Activated B cell treated with CpG ODN at 0.5 μM for 24 hours (primary cell): Measurements from ENCODE around the gene SNED1. TPM values are rescaled to one million over a fixed set of nuclear protein-coding genes. Genes with fewer than 3 reads are reported as not detected.
A peak's percentile ranks its signal among the peaks of the same experiment; 100 is the strongest.

ENCODE experiments used
- ATAC-seq: fragments of 200-7000 bp; cut with Tn5 transposase; one replicate; pipeline ENCODE4 v1.10.0; 2021; ENCODE audit warnings: low read depth, mild to moderate bottlenecking, moderate library complexity
- CTCF ChIA-PET: fragments of 350-600 bp; sonication (Branson Sonifier 250); formaldehyde crosslinking; loops from one replicate; lab custom pipeline; 2021; ENCODE audit warnings: antibody characterized with exemption; lab: Charles Lee
- POLR2A ChIA-PET: fragments of 350-600 bp; sonication (Branson Sonifier 250); formaldehyde crosslinking; loops from one replicate; lab custom pipeline; 2021; ENCODE audit warnings: antibody characterized with exemption; lab: Charles Lee
- DNase-seq: peaks from one replicate; pipeline ENCODE4 v3.0.0; 2022
- H3K27ac Mint-ChIP-seq: one replicate; pipeline ENCODE4 v1.8.0; 2020; ENCODE audit warnings: mixed read lengths
- H3K27me3 Mint-ChIP-seq: one replicate; pipeline ENCODE4 v1.8.0; 2021; ENCODE audit warnings: mixed read lengths
- H3K36me3 Mint-ChIP-seq: one replicate; pipeline ENCODE4 v1.8.0; 2021; ENCODE audit warnings: low read depth, mixed read lengths
- H3K4me1 Mint-ChIP-seq: one replicate; pipeline ENCODE4 v1.8.0; 2021; ENCODE audit warnings: mixed read lengths
- H3K4me3 Mint-ChIP-seq: one replicate; pipeline ENCODE4 v1.8.0; 2020; ENCODE audit warnings: mild to moderate bottlenecking, mixed read lengths
- H3K9me3 Mint-ChIP-seq: one replicate; pipeline ENCODE4 v1.8.0; 2020; ENCODE audit warnings: mixed read lengths
- CTCF ChIP-seq: fragments of 200-600 bp; IDR thresholded peaks from one replicate; pipeline ENCODE4 v1.8.0; 2022; ENCODE audit warnings: antibody characterized with exemption, mild to moderate bottlenecking
- intact Hi-C: fragments of 100-400 bp; cut with micrococcal nuclease; formaldehyde crosslinking; loops from one replicate; pipeline ENCODE4 v1.15.1; 2024
- total RNA-seq: library from RNA; stranded (reverse); gene quantifications from 2 replicates; pipeline ENCODE4 v1.2.3, GENCODE V29; 2022

Gene SNED1
- total RNA-seq, 1 donor from 2014 or later = 59.8 TPM

- Mint-ChIP-seq H3K4me3 (peak overlapping the region; percentile 84), H3K27me3 (no peaks in the 10 kb centered on the region), H3K9me3 (no peaks in the 10 kb centered on the region), H3K36me3 (peaks cover 7% of the 10 kb centered on the region), H3K4me1 (peaks cover 52% of the 10 kb centered on the region), H3K27ac (peak overlapping the region; percentile 76)
- CTCF ChIA-PET = no interaction called here
- intact Hi-C loops = loop anchor here (5.0 kb wide), 2 partner anchors 321 to 846 kb away; partner anchors contain the start of gene FARP2
- ATAC-seq = peak; percentile 74
- peak; percentile 63 for DNase-seq
- POLR2A ChIA-PET = interaction anchor here (0.6 to 1.7 kb wide), 4 partner anchors 49 to 111 kb away, joined by 3 to 7 read pairs (median 6); partner anchors contain the start of gene MTERF4
- no peak for TF ChIP-seq CTCF
Observed at GRCh38 chr2:241036397-241036963, 38.1 kb downstream of the SNED1 start.

- ATAC-seq (peak; percentile 31), DNase-seq (peak; percentile 46)
- Mint-ChIP-seq H3K36me3 (peaks cover 7% of the 10 kb centered on the region), H3K4me3 (peak overlapping the region; percentile 84), H3K4me1 (peaks cover 52% of the 10 kb centered on the region), H3K27ac (peak overlapping the region; percentile 83), H3K9me3 (no peaks in the 10 kb centered on the region), H3K27me3 (no peaks in the 10 kb centered on the region)
- CTCF ChIA-PET = no interaction called here
- intact Hi-C loops = loop anchor here (5.0 kb wide), 2 partner anchors 320 to 845 kb away; partner anchors contain the start of gene FARP2
- TF ChIP-seq CTCF = no peak
- POLR2A ChIA-PET = interaction anchor here (0.6 to 1.7 kb wide), 2 partner anchors 49 to 73 kb away, joined by 6 to 7 read pairs; no protein-coding TSS in a partner anchor
Observed at GRCh38 chr2:241036964-241037421, 38.6 kb downstream of the SNED1 start.

- H3K4me3 Mint-ChIP-seq = peak overlapping the region; percentile 84
- ATAC-seq (no peak), DNase-seq (no peak)
- H3K36me3 Mint-ChIP-seq = peaks cover 7% of the 10 kb centered on the region
- H3K27me3 Mint-ChIP-seq = no peaks in the 10 kb centered on the region
- H3K9me3 Mint-ChIP-seq = no peaks in the 10 kb centered on the region
- CTCF ChIA-PET = no interaction called here
- intact Hi-C loops = loop anchor here (5.0 kb wide), 2 partner anchors 320 to 845 kb away; partner anchors contain the start of gene FARP2
- H3K27ac Mint-ChIP-seq = peak overlapping the region; percentile 83
- peaks cover 57% of the 10 kb centered on the region for H3K4me1 Mint-ChIP-seq
- no peak for TF ChIP-seq CTCF
- POLR2A ChIA-PET = interaction anchor here (0.6 to 1.7 kb wide), 2 partner anchors 48 to 73 kb away, joined by 6 to 7 read pairs; no protein-coding TSS in a partner anchor
Observed at GRCh38 chr2:241037498-241037897, 39.1 kb downstream of the SNED1 start.

- ChIA-PET POLR2A (interaction anchor here (0.5 to 1.7 kb wide), 3 partner anchors 55 to 775 kb away, joined by 3 to 6 read pairs (median 5); no protein-coding TSS in a partner anchor), CTCF (no interaction called here)
- TF ChIP-seq CTCF = no peak
- no peak for ATAC-seq
- DNase-seq = no peak
- Mint-ChIP-seq H3K27me3 (no peaks in the 10 kb centered on the region), H3K27ac (peak overlapping the region; percentile 82), H3K36me3 (peaks cover 11% of the 10 kb centered on the region), H3K9me3 (no peaks in the 10 kb centered on the region), H3K4me3 (peak overlapping the region; percentile 84), H3K4me1 (peaks cover 68% of the 10 kb centered on the region)
- intact Hi-C loops = loop anchor here (5.0 kb wide), 2 partner anchors 319 to 844 kb away; partner anchors contain the start of gene FARP2
Observed at GRCh38 chr2:241038374-241039180, 40.2 kb downstream of the SNED1 start.
